HepG2 (cell line): ENCODE measurements around the gene PPP2R2B.

Experiments
- BRCA1 ChIP-seq: sonication (generic); formaldehyde crosslinking; IDR thresholded peaks from 2 replicates; pipeline ENCODE4 v1.4.0; 2020; ENCODE audit warnings: missing genetic modification reagents
- CREB1 ChIP-seq, 2 experiments: fragments of 450-650 bp in 1 of 2; IDR thresholded peaks; 2 replicates each; pipeline ENCODE4 v1.6.1; 2016 to 2017; ENCODE audit warnings: control low read depth in 1 of 2, mild to moderate bottlenecking in 1 of 2, missing compliant biosample characterization in 1 of 2, missing genetic modification characterization in 1 of 2
- HNRNPK ChIP-seq: fragments of 200-400 bp; formaldehyde crosslinking; IDR thresholded peaks from 2 replicates; pipeline ENCODE4 v1.6.1; 2018; ENCODE audit warnings: low read length, low read depth, moderate library complexity, mild to moderate bottlenecking; ENCODE audit not compliant: poor library complexity, severe bottlenecking
- IRF2 ChIP-seq: IDR thresholded peaks from 2 replicates; pipeline ENCODE4 v1.6.1; 2018; ENCODE audit warnings: missing genetic modification reagents, missing compliant biosample characterization
- KDM1A ChIP-seq: IDR thresholded peaks from 2 replicates; pipeline ENCODE4 v1.6.1; 2016; ENCODE audit warnings: missing compliant biosample characterization
- MED1 ChIP-seq: sonication (generic); formaldehyde crosslinking; IDR thresholded peaks from 2 replicates; pipeline ENCODE4 v1.4.0; 2020; ENCODE audit warnings: missing genetic modification reagents
- RXRA ChIP-seq: sonication (generic); formaldehyde crosslinking; IDR thresholded peaks from 2 replicates; pipeline ENCODE4 v1.5.1; 2020; ENCODE audit warnings: missing genetic modification reagents
- SP1 ChIP-seq, 2 experiments: fragments of 450-650 bp in 1 of 2; sonication (generic) in 1 of 2; formaldehyde crosslinking in 1 of 2; IDR thresholded peaks; 2 replicates each; pipeline versions ENCODE4 v1.4.0 to v1.6.1; 2016 to 2020; ENCODE audit warnings: missing genetic modification reagents in 1 of 2
- XRCC5 ChIP-seq: fragments of 200-400 bp; formaldehyde crosslinking; optimal IDR thresholded peaks from 2 replicates; pipeline ENCODE3; 2017; ENCODE audit warnings: mild to moderate bottlenecking, low read length
- ZFX ChIP-seq: sonication (generic); formaldehyde crosslinking; IDR thresholded peaks from 2 replicates; pipeline ENCODE4 v1.4.0; 2020; ENCODE audit warnings: mild to moderate bottlenecking, low read depth, missing genetic modification reagents, moderate library complexity
- ZNF274 ChIP-seq: sonication (generic); formaldehyde crosslinking; IDR thresholded peaks from 2 replicates; pipeline ENCODE4 v1.5.1; 2020; ENCODE audit warnings: mild to moderate bottlenecking, missing genetic modification reagents
- ZSCAN29 ChIP-seq: sonication (generic); formaldehyde crosslinking; conservative IDR thresholded peaks from 2 replicates; pipeline ENCODE4 v1.4.0; 2020; ENCODE audit warnings: mild to moderate bottlenecking, missing genetic modification reagents
- TF ChIP-seq, protein P1 (sequence below): sonication (generic); formaldehyde crosslinking; IDR thresholded peaks from 2 replicates; pipeline ENCODE4 v1.5.0; 2020; ENCODE audit warnings: mild to moderate bottlenecking, missing genetic modification reagents, moderate library complexity
- TF ChIP-seq, protein P2 (sequence below): sonication (generic); formaldehyde crosslinking; IDR thresholded peaks from 2 replicates; pipeline ENCODE4 v1.5.0; 2020; ENCODE audit warnings: missing genetic modification reagents, mild to moderate bottlenecking, borderline replicate concordance

DNA sequence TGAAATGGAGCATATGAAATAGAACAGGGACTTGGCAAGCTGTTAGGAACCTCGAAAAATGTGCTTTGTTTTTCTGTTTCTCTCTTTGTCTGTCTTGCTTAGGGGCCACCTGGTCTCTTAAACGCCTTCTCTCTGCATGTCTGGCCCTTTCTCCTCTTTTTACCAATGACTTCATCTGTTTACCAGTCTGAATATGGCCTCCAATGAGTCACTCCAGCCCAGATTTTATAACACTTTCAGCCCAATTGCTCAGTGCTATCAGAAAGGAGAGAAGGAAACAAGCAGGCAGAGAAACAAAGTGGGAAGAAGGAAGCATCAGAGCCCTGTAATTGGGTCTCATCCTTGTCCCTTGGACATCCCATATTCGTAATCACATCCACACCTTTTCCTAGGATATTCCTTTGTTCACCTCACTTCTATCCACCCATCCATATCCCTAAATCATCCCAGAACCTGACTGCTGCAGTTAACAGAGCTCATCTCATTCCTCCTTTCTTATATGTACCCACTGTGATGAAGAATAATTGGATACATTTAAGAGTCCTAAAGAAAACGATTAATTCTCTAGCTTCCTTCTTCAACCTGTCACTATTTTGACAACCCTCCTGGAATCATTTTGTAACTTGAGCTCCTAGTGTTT is 210.8 kb downstream of the PPP2R2B start:
- TF ChIP-seq SP1 (IDR thresholded peaks at IDR 0.05) (no peak), SP1 (CRISPR knock-in tag; IDR thresholded peaks at IDR 0.05) (no peak), MED1 (CRISPR knock-in tag) (no peak), RXRA (CRISPR knock-in tag) (no peak), CREB1 (IDR thresholded peaks at IDR 0.05) (no peak), CREB1 (CRISPR knock-in tag; IDR thresholded peaks at IDR 0.05) (no peak), XRCC5 (no peak), BRCA1 (CRISPR knock-in tag) (no peak), ZFX (CRISPR knock-in tag) (no peak), KDM1A (CRISPR knock-in tag) (no peak), ZSCAN29 (CRISPR knock-in tag) (no peak), HNRNPK (no peak), IRF2 (CRISPR knock-in tag) (no peak), ZNF274 (CRISPR knock-in tag) (no peak)
- TF ChIP-seq, protein P1, sequence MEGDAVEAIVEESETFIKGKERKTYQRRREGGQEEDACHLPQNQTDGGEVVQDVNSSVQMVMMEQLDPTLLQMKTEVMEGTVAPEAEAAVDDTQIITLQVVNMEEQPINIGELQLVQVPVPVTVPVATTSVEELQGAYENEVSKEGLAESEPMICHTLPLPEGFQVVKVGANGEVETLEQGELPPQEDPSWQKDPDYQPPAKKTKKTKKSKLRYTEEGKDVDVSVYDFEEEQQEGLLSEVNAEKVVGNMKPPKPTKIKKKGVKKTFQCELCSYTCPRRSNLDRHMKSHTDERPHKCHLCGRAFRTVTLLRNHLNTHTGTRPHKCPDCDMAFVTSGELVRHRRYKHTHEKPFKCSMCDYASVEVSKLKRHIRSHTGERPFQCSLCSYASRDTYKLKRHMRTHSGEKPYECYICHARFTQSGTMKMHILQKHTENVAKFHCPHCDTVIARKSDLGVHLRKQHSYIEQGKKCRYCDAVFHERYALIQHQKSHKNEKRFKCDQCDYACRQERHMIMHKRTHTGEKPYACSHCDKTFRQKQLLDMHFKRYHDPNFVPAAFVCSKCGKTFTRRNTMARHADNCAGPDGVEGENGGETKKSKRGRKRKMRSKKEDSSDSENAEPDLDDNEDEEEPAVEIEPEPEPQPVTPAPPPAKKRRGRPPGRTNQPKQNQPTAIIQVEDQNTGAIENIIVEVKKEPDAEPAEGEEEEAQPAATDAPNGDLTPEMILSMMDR (CRISPR knock-in tag): no peak
- TF ChIP-seq, protein P2, sequence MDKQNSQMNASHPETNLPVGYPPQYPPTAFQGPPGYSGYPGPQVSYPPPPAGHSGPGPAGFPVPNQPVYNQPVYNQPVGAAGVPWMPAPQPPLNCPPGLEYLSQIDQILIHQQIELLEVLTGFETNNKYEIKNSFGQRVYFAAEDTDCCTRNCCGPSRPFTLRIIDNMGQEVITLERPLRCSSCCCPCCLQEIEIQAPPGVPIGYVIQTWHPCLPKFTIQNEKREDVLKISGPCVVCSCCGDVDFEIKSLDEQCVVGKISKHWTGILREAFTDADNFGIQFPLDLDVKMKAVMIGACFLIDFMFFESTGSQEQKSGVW (CRISPR knock-in tag): no peak
